ENCODE results near the gene GPR137.

The GPR137 gene

DNA sequence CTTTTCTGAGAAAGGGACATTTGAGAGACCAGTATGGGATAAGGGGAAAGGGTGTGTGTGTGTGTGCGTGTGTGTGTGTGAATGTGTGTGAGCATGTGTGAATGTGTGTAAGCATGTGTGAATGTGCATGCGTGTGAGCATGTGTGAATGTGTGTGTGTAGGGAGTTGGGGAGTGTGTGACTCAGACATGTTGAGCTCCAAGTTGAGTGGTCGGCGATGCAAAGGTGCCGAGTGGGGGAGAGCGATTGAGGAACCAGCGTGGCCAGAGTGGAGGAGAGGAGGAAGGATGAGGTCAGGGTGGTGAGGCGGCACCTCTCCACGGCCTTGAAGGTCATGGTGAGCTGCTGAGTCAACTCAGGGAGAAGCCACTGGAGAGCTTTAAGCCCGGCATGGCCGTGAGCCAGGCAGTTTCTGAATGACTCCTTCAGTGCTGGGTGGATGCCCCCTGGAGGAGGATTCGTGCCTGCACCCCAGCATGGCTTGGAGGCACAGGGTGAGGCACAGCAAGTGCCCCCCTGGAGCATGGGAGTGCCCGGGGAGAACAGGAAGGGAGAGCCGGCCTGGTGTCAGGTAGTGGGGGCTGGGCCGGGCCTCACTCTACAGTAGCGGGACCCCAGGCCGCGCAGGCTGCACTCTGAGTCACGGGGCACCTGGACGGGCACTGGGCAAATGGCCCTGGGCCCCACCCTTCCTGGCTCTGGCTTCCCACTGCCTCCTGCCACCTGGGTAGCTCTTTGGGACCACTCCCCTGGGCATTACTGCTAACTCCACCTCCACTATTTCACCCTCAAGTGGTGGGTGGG is 46.1 kb downstream of the GPR137 start (continued):
- TF ChIP-seq ZNF366 (tag by site-specific recombination; conservative IDR thresholded peaks at IDR 0.05) (peak; percentile 56), TCF7L2 (IDR thresholded peaks at IDR 0.05; ENCODE audit: borderline replicate concordance, low read depth, low read length) (no peak), ZNF558 (tag by site-specific recombination; IDR thresholded peaks at IDR 0.05) (no peak), ZNF792 (tag by site-specific recombination; IDR thresholded peaks at IDR 0.05) (no peak), ZNF184 (tag by site-specific recombination; IDR thresholded peaks at IDR 0.05) (no peak), ZBTB8A (tag by site-specific recombination; IDR thresholded peaks at IDR 0.05) (peak; percentile 34; the same call in 1 of the 2 replicates), ZNF624 (tag by site-specific recombination; IDR thresholded peaks at IDR 0.05) (no peak), ZNF48 (tag by site-specific recombination; IDR thresholded peaks at IDR 0.05) (no peak), GLI2 (tag by site-specific recombination; IDR thresholded peaks at IDR 0.05; ENCODE audit: borderline replicate concordance, low read depth) (no peak), ZNF146 (tag by site-specific recombination; IDR thresholded peaks at IDR 0.05) (no peak), ZNF843 (tag by site-specific recombination; IDR thresholded peaks at IDR 0.05) (no peak), ZNF768 (tag by site-specific recombination; IDR thresholded peaks at IDR 0.05) (no peak; the same call in 1 of the 2 replicates), ZNF155 (tag by site-specific recombination; IDR thresholded peaks at IDR 0.05) (no peak), KLF7 (tag by site-specific recombination; IDR thresholded peaks at IDR 0.05; ENCODE audit: borderline replicate concordance) (no peak)
- TF ChIP-seq, protein P1, sequence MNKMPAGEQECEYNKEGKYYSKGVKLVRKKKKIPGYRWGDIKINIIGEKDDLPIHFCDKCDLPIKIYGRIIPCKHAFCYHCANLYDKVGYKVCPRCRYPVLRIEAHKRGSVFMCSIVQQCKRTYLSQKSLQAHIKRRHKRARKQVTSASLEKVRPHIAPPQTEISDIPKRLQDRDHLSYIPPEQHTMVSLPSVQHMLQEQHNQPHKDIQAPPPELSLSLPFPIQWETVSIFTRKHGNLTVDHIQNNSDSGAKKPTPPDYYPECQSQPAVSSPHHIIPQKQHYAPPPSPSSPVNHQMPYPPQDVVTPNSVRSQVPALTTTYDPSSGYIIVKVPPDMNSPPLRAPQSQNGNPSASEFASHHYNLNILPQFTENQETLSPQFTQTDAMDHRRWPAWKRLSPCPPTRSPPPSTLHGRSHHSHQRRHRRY (tag by site-specific recombination; IDR thresholded peaks at IDR 0.05): no peak
- TF ChIP-seq, protein P2, sequence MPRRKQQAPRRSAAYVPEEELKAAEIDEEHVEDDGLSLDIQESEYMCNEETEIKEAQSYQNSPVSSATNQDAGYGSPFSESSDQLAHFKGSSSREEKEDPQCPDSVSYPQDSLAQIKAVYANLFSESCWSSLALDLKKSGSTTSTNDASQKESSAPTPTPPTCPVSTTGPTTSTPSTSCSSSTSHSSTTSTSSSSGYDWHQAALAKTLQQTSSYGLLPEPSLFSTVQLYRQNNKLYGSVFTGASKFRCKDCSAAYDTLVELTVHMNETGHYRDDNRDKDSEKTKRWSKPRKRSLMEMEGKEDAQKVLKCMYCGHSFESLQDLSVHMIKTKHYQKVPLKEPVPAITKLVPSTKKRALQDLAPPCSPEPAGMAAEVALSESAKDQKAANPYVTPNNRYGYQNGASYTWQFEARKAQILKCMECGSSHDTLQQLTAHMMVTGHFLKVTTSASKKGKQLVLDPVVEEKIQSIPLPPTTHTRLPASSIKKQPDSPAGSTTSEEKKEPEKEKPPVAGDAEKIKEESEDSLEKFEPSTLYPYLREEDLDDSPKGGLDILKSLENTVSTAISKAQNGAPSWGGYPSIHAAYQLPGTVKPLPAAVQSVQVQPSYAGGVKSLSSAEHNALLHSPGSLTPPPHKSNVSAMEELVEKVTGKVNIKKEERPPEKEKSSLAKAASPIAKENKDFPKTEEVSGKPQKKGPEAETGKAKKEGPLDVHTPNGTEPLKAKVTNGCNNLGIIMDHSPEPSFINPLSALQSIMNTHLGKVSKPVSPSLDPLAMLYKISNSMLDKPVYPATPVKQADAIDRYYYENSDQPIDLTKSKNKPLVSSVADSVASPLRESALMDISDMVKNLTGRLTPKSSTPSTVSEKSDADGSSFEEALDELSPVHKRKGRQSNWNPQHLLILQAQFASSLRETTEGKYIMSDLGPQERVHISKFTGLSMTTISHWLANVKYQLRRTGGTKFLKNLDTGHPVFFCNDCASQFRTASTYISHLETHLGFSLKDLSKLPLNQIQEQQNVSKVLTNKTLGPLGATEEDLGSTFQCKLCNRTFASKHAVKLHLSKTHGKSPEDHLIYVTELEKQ (tag by site-specific recombination; IDR thresholded peaks at IDR 0.05; ENCODE audit: borderline replicate concordance): no peak
- TF ChIP-seq, protein P3, sequence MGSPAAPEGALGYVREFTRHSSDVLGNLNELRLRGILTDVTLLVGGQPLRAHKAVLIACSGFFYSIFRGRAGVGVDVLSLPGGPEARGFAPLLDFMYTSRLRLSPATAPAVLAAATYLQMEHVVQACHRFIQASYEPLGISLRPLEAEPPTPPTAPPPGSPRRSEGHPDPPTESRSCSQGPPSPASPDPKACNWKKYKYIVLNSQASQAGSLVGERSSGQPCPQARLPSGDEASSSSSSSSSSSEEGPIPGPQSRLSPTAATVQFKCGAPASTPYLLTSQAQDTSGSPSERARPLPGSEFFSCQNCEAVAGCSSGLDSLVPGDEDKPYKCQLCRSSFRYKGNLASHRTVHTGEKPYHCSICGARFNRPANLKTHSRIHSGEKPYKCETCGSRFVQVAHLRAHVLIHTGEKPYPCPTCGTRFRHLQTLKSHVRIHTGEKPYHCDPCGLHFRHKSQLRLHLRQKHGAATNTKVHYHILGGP (tag by site-specific recombination; IDR thresholded peaks at IDR 0.05): no peak
- TF ChIP-seq, protein P4, sequence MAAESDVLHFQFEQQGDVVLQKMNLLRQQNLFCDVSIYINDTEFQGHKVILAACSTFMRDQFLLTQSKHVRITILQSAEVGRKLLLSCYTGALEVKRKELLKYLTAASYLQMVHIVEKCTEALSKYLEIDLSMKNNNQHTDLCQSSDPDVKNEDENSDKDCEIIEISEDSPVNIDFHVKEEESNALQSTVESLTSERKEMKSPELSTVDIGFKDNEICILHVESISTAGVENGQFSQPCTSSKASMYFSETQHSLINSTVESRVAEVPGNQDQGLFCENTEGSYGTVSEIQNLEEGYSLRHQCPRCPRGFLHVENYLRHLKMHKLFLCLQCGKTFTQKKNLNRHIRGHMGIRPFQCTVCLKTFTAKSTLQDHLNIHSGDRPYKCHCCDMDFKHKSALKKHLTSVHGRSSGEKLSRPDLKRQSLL (tag by site-specific recombination; IDR thresholded peaks at IDR 0.05): no peak
- TF ChIP-seq, protein P5, sequence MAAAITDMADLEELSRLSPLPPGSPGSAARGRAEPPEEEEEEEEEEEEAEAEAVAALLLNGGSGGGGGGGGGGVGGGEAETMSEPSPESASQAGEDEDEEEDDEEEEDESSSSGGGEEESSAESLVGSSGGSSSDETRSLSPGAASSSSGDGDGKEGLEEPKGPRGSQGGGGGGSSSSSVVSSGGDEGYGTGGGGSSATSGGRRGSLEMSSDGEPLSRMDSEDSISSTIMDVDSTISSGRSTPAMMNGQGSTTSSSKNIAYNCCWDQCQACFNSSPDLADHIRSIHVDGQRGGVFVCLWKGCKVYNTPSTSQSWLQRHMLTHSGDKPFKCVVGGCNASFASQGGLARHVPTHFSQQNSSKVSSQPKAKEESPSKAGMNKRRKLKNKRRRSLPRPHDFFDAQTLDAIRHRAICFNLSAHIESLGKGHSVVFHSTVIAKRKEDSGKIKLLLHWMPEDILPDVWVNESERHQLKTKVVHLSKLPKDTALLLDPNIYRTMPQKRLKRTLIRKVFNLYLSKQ (tag by site-specific recombination; IDR thresholded peaks at IDR 0.05; ENCODE audit: borderline replicate concordance): no peak
- TF ChIP-seq, protein P6, sequence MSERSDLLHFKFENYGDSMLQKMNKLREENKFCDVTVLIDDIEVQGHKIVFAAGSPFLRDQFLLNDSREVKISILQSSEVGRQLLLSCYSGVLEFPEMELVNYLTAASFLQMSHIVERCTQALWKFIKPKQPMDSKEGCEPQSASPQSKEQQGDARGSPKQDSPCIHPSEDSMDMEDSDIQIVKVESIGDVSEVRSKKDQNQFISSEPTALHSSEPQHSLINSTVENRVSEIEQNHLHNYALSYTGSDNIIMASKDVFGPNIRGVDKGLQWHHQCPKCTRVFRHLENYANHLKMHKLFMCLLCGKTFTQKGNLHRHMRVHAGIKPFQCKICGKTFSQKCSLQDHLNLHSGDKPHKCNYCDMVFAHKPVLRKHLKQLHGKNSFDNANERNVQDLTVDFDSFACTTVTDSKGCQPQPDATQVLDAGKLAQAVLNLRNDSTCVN (tag by site-specific recombination; optimal IDR thresholded peaks at IDR 0.05): no peak
- TF ChIP-seq, protein P7, sequence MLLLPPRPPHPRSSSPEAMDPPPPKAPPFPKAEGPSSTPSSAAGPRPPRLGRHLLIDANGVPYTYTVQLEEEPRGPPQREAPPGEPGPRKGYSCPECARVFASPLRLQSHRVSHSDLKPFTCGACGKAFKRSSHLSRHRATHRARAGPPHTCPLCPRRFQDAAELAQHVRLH (tag by site-specific recombination; IDR thresholded peaks at IDR 0.05): no peak
- TF ChIP-seq, protein P8, sequence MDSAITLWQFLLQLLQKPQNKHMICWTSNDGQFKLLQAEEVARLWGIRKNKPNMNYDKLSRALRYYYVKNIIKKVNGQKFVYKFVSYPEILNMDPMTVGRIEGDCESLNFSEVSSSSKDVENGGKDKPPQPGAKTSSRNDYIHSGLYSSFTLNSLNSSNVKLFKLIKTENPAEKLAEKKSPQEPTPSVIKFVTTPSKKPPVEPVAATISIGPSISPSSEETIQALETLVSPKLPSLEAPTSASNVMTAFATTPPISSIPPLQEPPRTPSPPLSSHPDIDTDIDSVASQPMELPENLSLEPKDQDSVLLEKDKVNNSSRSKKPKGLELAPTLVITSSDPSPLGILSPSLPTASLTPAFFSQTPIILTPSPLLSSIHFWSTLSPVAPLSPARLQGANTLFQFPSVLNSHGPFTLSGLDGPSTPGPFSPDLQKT (IDR thresholded peaks at IDR 0.05; ENCODE audit: borderline replicate concordance, low read depth, low read length): no peak
- TF ChIP-seq, protein P9, sequence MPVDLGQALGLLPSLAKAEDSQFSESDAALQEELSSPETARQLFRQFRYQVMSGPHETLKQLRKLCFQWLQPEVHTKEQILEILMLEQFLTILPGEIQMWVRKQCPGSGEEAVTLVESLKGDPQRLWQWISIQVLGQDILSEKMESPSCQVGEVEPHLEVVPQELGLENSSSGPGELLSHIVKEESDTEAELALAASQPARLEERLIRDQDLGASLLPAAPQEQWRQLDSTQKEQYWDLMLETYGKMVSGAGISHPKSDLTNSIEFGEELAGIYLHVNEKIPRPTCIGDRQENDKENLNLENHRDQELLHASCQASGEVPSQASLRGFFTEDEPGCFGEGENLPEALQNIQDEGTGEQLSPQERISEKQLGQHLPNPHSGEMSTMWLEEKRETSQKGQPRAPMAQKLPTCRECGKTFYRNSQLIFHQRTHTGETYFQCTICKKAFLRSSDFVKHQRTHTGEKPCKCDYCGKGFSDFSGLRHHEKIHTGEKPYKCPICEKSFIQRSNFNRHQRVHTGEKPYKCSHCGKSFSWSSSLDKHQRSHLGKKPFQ (tag by site-specific recombination; IDR thresholded peaks at IDR 0.05): peak; percentile 97
- TF ChIP-seq, protein P10, sequence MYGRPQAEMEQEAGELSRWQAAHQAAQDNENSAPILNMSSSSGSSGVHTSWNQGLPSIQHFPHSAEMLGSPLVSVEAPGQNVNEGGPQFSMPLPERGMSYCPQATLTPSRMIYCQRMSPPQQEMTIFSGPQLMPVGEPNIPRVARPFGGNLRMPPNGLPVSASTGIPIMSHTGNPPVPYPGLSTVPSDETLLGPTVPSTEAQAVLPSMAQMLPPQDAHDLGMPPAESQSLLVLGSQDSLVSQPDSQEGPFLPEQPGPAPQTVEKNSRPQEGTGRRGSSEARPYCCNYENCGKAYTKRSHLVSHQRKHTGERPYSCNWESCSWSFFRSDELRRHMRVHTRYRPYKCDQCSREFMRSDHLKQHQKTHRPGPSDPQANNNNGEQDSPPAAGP (tag by site-specific recombination; IDR thresholded peaks at IDR 0.05): no peak; the same call in 1 of the 2 replicates
